ENCODE data around the gene CCDC87. TPM values are rescaled to one million over a fixed set of nuclear protein-coding genes. Genes with fewer than 3 reads are reported as not detected.
"Not testable (repeated sequence)": the region's sequence is repeated elsewhere in the genome, so short reads cannot be mapped to it uniquely, and the experiment has no call there.

The CCDC87 gene
- polyA plus RNA-seq, 3 donors, result 0.31 to 0.37 (median 0.36) TPM

GRCh38 chr11:66554602-66555001 is 38.3 kb downstream of the CCDC87 start:
- DNase-seq, result no peak

GRCh38 chr11:66550887-66551286 is 42.0 kb downstream of the CCDC87 start:
- DNase-seq, result no peak

GRCh38 chr11:66549696-66550095 is 43.2 kb downstream of the CCDC87 start:
- DNase-seq, result no peak

GRCh38 chr11:66548774-66549630 is 43.9 kb downstream of the CCDC87 start:
- no peak for DNase-seq

GRCh38 chr11:66548041-66548440 is 44.8 kb downstream of the CCDC87 start:
- no peak for DNase-seq

GRCh38 chr11:66547662-66548009 is 45.2 kb downstream of the CCDC87 start:
- no peak for DNase-seq

GRCh38 chr11:66546966-66547661 is 45.7 kb downstream of the CCDC87 start:
- no peak for DNase-seq

- DNase-seq, result no peak
These were observed 46.4 kb downstream of the CCDC87 start, which contains the start of gene ACTN3 for GRCh38 chr11:66546368-66546965. Gene ACTN3, plus strand, starts transcription at chr11:66546903. Its CDS starts 35 bp downstream, at chr11:66546938.

GRCh38 chr11:66545701-66546367 is 47.0 kb downstream of the CCDC87 start, which contains the start of gene ZDHHC24:
Gene ZDHHC24, minus strand, starts transcription at chr11:66546048. Its CDS starts 45 bp downstream, at chr11:66546003.
- peak; percentile 92 for DNase-seq

GRCh38 chr11:66544952-66545351 is 47.9 kb downstream of the CCDC87 start:
- not testable (repeated sequence) for DNase-seq

- peak; percentile 64 for DNase-seq
These were observed 49.4 kb downstream of the CCDC87 start for GRCh38 chr11:66543263-66544107.

- DNase-seq, result no peak
These were observed 50.5 kb downstream of the CCDC87 start for GRCh38 chr11:66542362-66542761.

GRCh38 chr11:66541892-66542291 is 51.0 kb downstream of the CCDC87 start:
- DNase-seq, result no peak

GRCh38 chr11:66540598-66540997 is 52.3 kb downstream of the CCDC87 start:
- not testable (repeated sequence) for DNase-seq

Other genes with a start within 250 kb of the CCDC87 start
- 10 to 100 TPM; 36.3 to 39.3 (median 38.6) TPM for gene BRMS1, start 248.0 kb downstream of the CCDC87 start, polyA plus RNA-seq (ENCODE audit: insufficient read length in 3 of 3)
- gene B4GAT1, start 245.4 kb downstream of the CCDC87 start, polyA plus RNA-seq (ENCODE audit: insufficient read length in 3 of 3), result 10 to 100 TPM; 52.6 to 58.7 (median 56.2) TPM
- 10 to 100 TPM; 22.9 to 27.8 (median 26.7) TPM for gene SLC29A2, start 221.3 kb downstream of the CCDC87 start, polyA plus RNA-seq (ENCODE audit: insufficient read length in 3 of 3)
- gene NPAS4, start 172.0 kb downstream of the CCDC87 start, polyA plus RNA-seq (ENCODE audit: insufficient read length in 3 of 3), result under 1 TPM; 0.10 to 0.35 (median 0.13) TPM
- 10 to 100 TPM; 65.9 to 89.6 (median 85.9) TPM for gene MRPL11, start 154.2 kb downstream of the CCDC87 start, polyA plus RNA-seq (ENCODE audit: insufficient read length in 3 of 3)
- 1 to 10 TPM; 5.9 to 7.0 (median 6.2) TPM for gene PELI3, start 126.2 kb downstream of the CCDC87 start, polyA plus RNA-seq (ENCODE audit: insufficient read length in 3 of 3)
- gene DPP3, start 112.6 kb downstream of the CCDC87 start, polyA plus RNA-seq (ENCODE audit: insufficient read length in 3 of 3), result 10 to 100 TPM; 26.2 to 29.4 (median 27.5) TPM
- gene BBS1, start 82.4 kb downstream of the CCDC87 start, polyA plus RNA-seq (ENCODE audit: insufficient read length in 3 of 3), result 100 to 1,000 TPM in 1 of 3 donors, 10 to 100 TPM in 2; 69.6 to 103 (median 93.6) TPM
- 10 to 100 TPM; 10.3 to 11.3 (median 10.4) TPM for gene ZDHHC24, start 47.0 kb downstream of the CCDC87 start, polyA plus RNA-seq (ENCODE audit: insufficient read length in 3 of 3)
- gene ACTN3, start 46.2 kb downstream of the CCDC87 start, polyA plus RNA-seq (ENCODE audit: insufficient read length in 3 of 3), result under 1 TPM; 0.32 to 0.67 (median 0.43) TPM
- 100 to 1,000 TPM in 1 of 3 donors, 10 to 100 TPM in 2; 83.8 to 108 (median 93.4) TPM for gene CTSF, start 24.5 kb downstream of the CCDC87 start, polyA plus RNA-seq (ENCODE audit: insufficient read length in 3 of 3)
- 10 to 100 TPM; 57.6 to 74.5 (median 69.1) TPM for gene CCS, start 122 bp upstream of the CCDC87 start, polyA plus RNA-seq (ENCODE audit: insufficient read length in 3 of 3)
- gene RBM14, start 23.6 kb upstream of the CCDC87 start, polyA plus RNA-seq (ENCODE audit: insufficient read length in 3 of 3), result 10 to 100 TPM; 77.2 to 97.2 (median 92.4) TPM
- 100 to 1,000 TPM; 251 to 282 (median 270) TPM for gene RBM4, start 45.6 kb upstream of the CCDC87 start, polyA plus RNA-seq (ENCODE audit: insufficient read length in 3 of 3)
- gene RBM4B, start 84.8 kb upstream of the CCDC87 start, polyA plus RNA-seq (ENCODE audit: insufficient read length in 3 of 3), result 10 to 100 TPM; 60.9 to 80.4 (median 76.6) TPM
- gene SPTBN2, start 136.2 kb upstream of the CCDC87 start, polyA plus RNA-seq (ENCODE audit: insufficient read length in 3 of 3), result 10 to 100 TPM; 52.7 to 71.6 (median 56.2) TPM

Measured in renal pelvis (tissue), 4 donors.